Tibial nerve (tissue), 3 donors: ENCODE data around the gene CACNA1I.

Source experiments
- CTCF ChIP-seq, 5 experiments: fragments of 200-600 bp in 3 of 5; fragments of 450-650 bp in 2 of 5; sonication (generic) in 3 of 5; IDR thresholded peaks; one replicate each; pipeline ENCODE4 v1.5.1; 2016 to 2019; ENCODE audit warnings: antibody characterized with exemption in 5 of 5, mild to moderate bottlenecking in 3 of 5, moderate library complexity in 2 of 5
- POLR2A ChIP-seq, 2 donors: fragments of 450-650 bp; IDR thresholded peaks; one replicate each; pipeline ENCODE4 v1.6.1; 2017; ENCODE audit warnings: antibody characterized with exemption in 2 of 2, mild to moderate bottlenecking in 2 of 2, moderate library complexity in 2 of 2

- TF ChIP-seq CTCF (IDR thresholded peaks at IDR 0.05) (no peak), POLR2A (IDR thresholded peaks at IDR 0.05) (no peak)
These were observed 161.5 kb downstream of the CACNA1I start for GRCh38 chr22:39731881-39732555.
